DMS79 (cell line): ENCODE results near the gene TXNDC11.

ENCODE experiments used
- DNase-seq: peaks from one replicate; lab custom pipeline; 2025; lab: John Stamatoyannopoulos, UW

Gene TXNDC11

GRCh38 chr16:11722468-11722808, 20.2 kb downstream of the TXNDC11 start:
- no peak for DNase-seq

- no peak for DNase-seq
These were observed 20.7 kb downstream of the TXNDC11 start for GRCh38 chr16:11721781-11722467.

- DNase-seq = no peak
These were observed 22.9 kb downstream of the TXNDC11 start for GRCh38 chr16:11719762-11720161.

- DNase-seq = no peak
These were observed 23.5 kb downstream of the TXNDC11 start for GRCh38 chr16:11719171-11719570.

- no peak for DNase-seq
These were observed 24.8 kb downstream of the TXNDC11 start for GRCh38 chr16:11717811-11718210.

GRCh38 chr16:11716336-11716735, 26.3 kb downstream of the TXNDC11 start:
- DNase-seq = no peak

- no peak for DNase-seq
These were observed 27.3 kb downstream of the TXNDC11 start for GRCh38 chr16:11715246-11715947.

GRCh38 chr16:11712122-11712521, 30.5 kb downstream of the TXNDC11 start:
- DNase-seq = no peak

GRCh38 chr16:11711662-11712061, 31.0 kb downstream of the TXNDC11 start:
- no peak for DNase-seq

- DNase-seq = no peak
These were observed 34.2 kb downstream of the TXNDC11 start for GRCh38 chr16:11708421-11708820.

- no peak for DNase-seq
These were observed 34.9 kb downstream of the TXNDC11 start for GRCh38 chr16:11707679-11708197.

GRCh38 chr16:11706180-11706742, 36.4 kb downstream of the TXNDC11 start:
- no peak for DNase-seq

GRCh38 chr16:11705311-11706025, 37.2 kb downstream of the TXNDC11 start:
- no peak for DNase-seq

GRCh38 chr16:11700264-11701029, 42.2 kb downstream of the TXNDC11 start:
- no peak for DNase-seq

GRCh38 chr16:11699234-11699894, 43.3 kb downstream of the TXNDC11 start:
- DNase-seq = no peak

GRCh38 chr16:11698271-11698689, 44.4 kb downstream of the TXNDC11 start:
- no peak for DNase-seq

- DNase-seq = no peak
These were observed 45.3 kb downstream of the TXNDC11 start for GRCh38 chr16:11697319-11697718.

- no peak for DNase-seq
These were observed 46.2 kb downstream of the TXNDC11 start for GRCh38 chr16:11696266-11697012.

GRCh38 chr16:11692651-11693050, 50.0 kb downstream of the TXNDC11 start:
- no peak for DNase-seq

- no peak for DNase-seq
These were observed 50.5 kb downstream of the TXNDC11 start for GRCh38 chr16:11692171-11692570.
